ENCODE measurements around the gene CLEC2L.

CLEC2L gene

GRCh38 chr7:139557857-139558581 is 34.5 kb downstream of the CLEC2L start:
- no peak for DNase-seq

GRCh38 chr7:139559364-139560105 is 36.0 kb downstream of the CLEC2L start:
- DNase-seq: no peak

- no peak for DNase-seq
Observed at GRCh38 chr7:139560199-139560598, 36.7 kb downstream of the CLEC2L start.

GRCh38 chr7:139560678-139561077 is 37.2 kb downstream of the CLEC2L start:
- no peak for DNase-seq

GRCh38 chr7:139562491-139562890 is 39.0 kb downstream of the CLEC2L start:
- no peak for DNase-seq

- peak; percentile 29 for DNase-seq
Observed at GRCh38 chr7:139562961-139563565, 39.6 kb downstream of the CLEC2L start.

- DNase-seq: no peak
Observed at GRCh38 chr7:139563856-139564255, 40.4 kb downstream of the CLEC2L start.

GRCh38 chr7:139566075-139566474 is 42.6 kb downstream of the CLEC2L start:
- DNase-seq: no peak

- no peak for DNase-seq
Observed at GRCh38 chr7:139566736-139567646, 43.5 kb downstream of the CLEC2L start.

- DNase-seq: no peak
Observed at GRCh38 chr7:139567647-139568345, 44.3 kb downstream of the CLEC2L start.

GRCh38 chr7:139568346-139568675 is 44.8 kb downstream of the CLEC2L start:
- DNase-seq: no peak

- DNase-seq: no peak
Observed at GRCh38 chr7:139568813-139569490, 45.5 kb downstream of the CLEC2L start.

GRCh38 chr7:139570119-139570518 is 46.6 kb downstream of the CLEC2L start:
- DNase-seq: no peak

GRCh38 chr7:139570626-139571025 is 47.1 kb downstream of the CLEC2L start:
- DNase-seq: no peak

- DNase-seq: no peak
Observed at GRCh38 chr7:139571190-139571589, 47.7 kb downstream of the CLEC2L start.

GRCh38 chr7:139571651-139572050 is 48.2 kb downstream of the CLEC2L start:
- DNase-seq: no peak

GRCh38 chr7:139572071-139572470 is 48.6 kb downstream of the CLEC2L start:
- no peak for DNase-seq

- no peak for DNase-seq
Observed at GRCh38 chr7:139572704-139573385, 49.4 kb downstream of the CLEC2L start.

- no peak for DNase-seq
Observed at GRCh38 chr7:139573871-139574270, 50.4 kb downstream of the CLEC2L start.

GRCh38 chr7:139574618-139575337 is 51.3 kb downstream of the CLEC2L start:
- DNase-seq: no peak

GRCh38 chr7:139575338-139575680 is 51.8 kb downstream of the CLEC2L start:
- no peak for DNase-seq
